Trophoblast cell (in vitro differentiated cells and primary cell): Measurements from ENCODE around the gene KLHL11.
"Not testable (repeated sequence)": the region's sequence is repeated elsewhere in the genome, so short reads cannot be mapped to it uniquely, and the experiment has no call there.

ENCODE experiments used
- DNase-seq, 2 donors: peaks; one replicate each; pipeline ENCODE4 v3.0.0-alpha.2; 2016
- H2AFZ ChIP-seq: 2 replicates; pipeline ENCODE4 v1.6.1; 2013; ENCODE audit warnings: low read length, moderate library complexity, mild to moderate bottlenecking; ENCODE audit not compliant: insufficient read depth, poor library complexity
- H2AK5ac ChIP-seq: 2 replicates; pipeline ENCODE4 v1.6.1; 2013; ENCODE audit warnings: mild to moderate bottlenecking, low read length
- H2BK120ac ChIP-seq: 2 replicates; pipeline ENCODE4 v1.6.1; 2013; ENCODE audit warnings: low read length, mild to moderate bottlenecking, moderate library complexity; ENCODE audit not compliant: insufficient read depth, poor library complexity
- H2BK12ac ChIP-seq: 2 replicates; pipeline ENCODE4 v1.6.1; 2013; ENCODE audit warnings: mild to moderate bottlenecking, low read length, moderate library complexity
- H2BK5ac ChIP-seq: 2 replicates; pipeline ENCODE4 v1.6.1; 2013; ENCODE audit warnings: low read length, low read depth, moderate library complexity, mild to moderate bottlenecking; ENCODE audit not compliant: poor library complexity
- H3K14ac ChIP-seq: 2 replicates; pipeline ENCODE4 v1.6.1; 2013; ENCODE audit warnings: mild to moderate bottlenecking, low read length
- H3K18ac ChIP-seq: 2 replicates; pipeline ENCODE4 v1.6.1; 2013; ENCODE audit warnings: mild to moderate bottlenecking, low read length
- H3K23ac ChIP-seq: 2 replicates; pipeline ENCODE4 v1.6.1; 2013; ENCODE audit warnings: low read length
- H3K27ac ChIP-seq: 2 replicates; pipeline ENCODE4 v1.5.1; 2013; ENCODE audit warnings: low read depth, mild to moderate bottlenecking, inconsistent platforms, low read length, moderate library complexity
- H3K27me3 ChIP-seq: 2 replicates; pipeline ENCODE4 v1.6.1; 2013; ENCODE audit warnings: inconsistent platforms, mild to moderate bottlenecking, low read length, moderate library complexity; ENCODE audit not compliant: insufficient read depth
- H3K36me3 ChIP-seq, 2 experiments: 1 replicate in 1 of 2; 2 replicates in 1 of 2; pipeline ENCODE4 v1.6.1; 2013; ENCODE audit warnings: low read length in 2 of 2, mild to moderate bottlenecking in 2 of 2, moderate library complexity in 1 of 2; ENCODE audit not compliant: insufficient read depth in 2 of 2, control insufficient read depth in 1 of 2
- H3K4ac ChIP-seq: 2 replicates; pipeline ENCODE4 v1.6.1; 2013; ENCODE audit warnings: low read depth, mild to moderate bottlenecking, low read length, moderate library complexity
- H3K4me1 ChIP-seq, 2 experiments: 1 replicate in 1 of 2; 2 replicates in 1 of 2; pipeline ENCODE4 v1.6.1; 2013; ENCODE audit warnings: low read length in 2 of 2, mild to moderate bottlenecking in 2 of 2, moderate library complexity in 1 of 2; ENCODE audit not compliant: insufficient read depth in 2 of 2, control insufficient read depth in 1 of 2
- H3K4me2 ChIP-seq: 2 replicates; pipeline ENCODE4 v1.6.1; 2013; ENCODE audit warnings: inconsistent platforms, mild to moderate bottlenecking, low read length, moderate library complexity
- H3K4me3 ChIP-seq: 2 replicates; pipeline ENCODE4 v1.5.1; 2013; ENCODE audit warnings: mild to moderate bottlenecking, low read depth, low read length, inconsistent platforms
- H3K79me1 ChIP-seq: one replicate; pipeline ENCODE4 v1.6.1; 2013; ENCODE audit warnings: low read length
- H3K79me2 ChIP-seq: 2 replicates; pipeline ENCODE4 v1.6.1; 2013; ENCODE audit warnings: low read length, mild to moderate bottlenecking; ENCODE audit not compliant: control insufficient read depth, insufficient read depth, poor library complexity
- H3K9ac ChIP-seq: 2 replicates; pipeline ENCODE4 v1.6.1; 2013; ENCODE audit warnings: mild to moderate bottlenecking, low read length
- H3K9me3 ChIP-seq: 2 replicates; pipeline ENCODE4 v1.6.1; 2013; ENCODE audit warnings: low read depth, mild to moderate bottlenecking, control low read depth, inconsistent platforms, low read length; ENCODE audit not compliant: insufficient read depth
- H4K12ac ChIP-seq: 2 replicates; pipeline ENCODE4 v1.6.1; 2013; ENCODE audit warnings: low read depth, mild to moderate bottlenecking, low read length, moderate library complexity
- H4K8ac ChIP-seq: 2 replicates; pipeline ENCODE4 v1.6.1; 2013; ENCODE audit warnings: low read depth, mild to moderate bottlenecking, low read length, moderate library complexity
- H4K91ac ChIP-seq: one replicate; pipeline ENCODE4 v1.6.1; 2013; ENCODE audit warnings: low read depth, mild to moderate bottlenecking, low read length, moderate library complexity
- WGBS: extraction: QIAGEN DNeasy Blood & Tissue Kit; methylation state at CpG from one replicate; pipeline ENCODE4 v1.1.7; 2013; ENCODE audit warnings: missing lambda C conversion rate; ENCODE audit not compliant: insufficient read length, insufficient coverage; ENCODE audit errors: extremely low coverage; 5-methylcytosine and 5-hydroxymethylcytosine counted together

KLHL11 gene

DNA sequence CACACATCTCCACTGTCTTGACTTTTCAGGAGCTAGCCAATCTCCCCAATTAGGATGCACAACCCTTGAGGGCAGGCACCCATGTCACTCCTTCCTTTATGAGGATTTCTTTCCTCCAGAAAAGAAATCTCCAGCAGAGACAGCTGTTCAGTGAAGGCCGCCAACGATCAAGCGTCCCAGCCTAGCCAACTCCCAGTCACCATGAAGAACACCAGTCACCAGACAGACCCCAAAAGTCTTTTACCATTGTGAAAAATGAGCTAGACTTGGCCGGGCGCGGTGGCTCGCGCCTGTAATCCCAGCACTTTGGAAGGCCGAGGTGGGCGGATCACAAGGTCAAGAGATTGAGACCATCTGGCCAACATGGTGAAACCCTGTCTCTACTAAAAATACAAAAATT, 35.3 kb downstream of the KLHL11 start:
- not testable (repeated sequence) for H2AK5ac ChIP-seq, H2BK120ac ChIP-seq, H3K9ac ChIP-seq, DNase-seq, H2BK12ac ChIP-seq, H3K18ac ChIP-seq, H3K4ac ChIP-seq, H4K8ac ChIP-seq, H3K14ac ChIP-seq, H2AFZ ChIP-seq, H3K4me3 ChIP-seq, H3K4me2 ChIP-seq, H3K79me1 ChIP-seq, H3K4me1 ChIP-seq, H3K27me3 ChIP-seq, H3K79me2 ChIP-seq, H3K9me3 ChIP-seq, H3K27ac ChIP-seq, H4K12ac ChIP-seq, H2BK5ac ChIP-seq, H4K91ac ChIP-seq, H3K23ac ChIP-seq
- H3K36me3 ChIP-seq = peaks cover 19 to 41% of the 10 kb centered on the region in 2 experiments
- WGBS = no CpG with 5 or more reads among the region's 10 CpGs

DNA sequence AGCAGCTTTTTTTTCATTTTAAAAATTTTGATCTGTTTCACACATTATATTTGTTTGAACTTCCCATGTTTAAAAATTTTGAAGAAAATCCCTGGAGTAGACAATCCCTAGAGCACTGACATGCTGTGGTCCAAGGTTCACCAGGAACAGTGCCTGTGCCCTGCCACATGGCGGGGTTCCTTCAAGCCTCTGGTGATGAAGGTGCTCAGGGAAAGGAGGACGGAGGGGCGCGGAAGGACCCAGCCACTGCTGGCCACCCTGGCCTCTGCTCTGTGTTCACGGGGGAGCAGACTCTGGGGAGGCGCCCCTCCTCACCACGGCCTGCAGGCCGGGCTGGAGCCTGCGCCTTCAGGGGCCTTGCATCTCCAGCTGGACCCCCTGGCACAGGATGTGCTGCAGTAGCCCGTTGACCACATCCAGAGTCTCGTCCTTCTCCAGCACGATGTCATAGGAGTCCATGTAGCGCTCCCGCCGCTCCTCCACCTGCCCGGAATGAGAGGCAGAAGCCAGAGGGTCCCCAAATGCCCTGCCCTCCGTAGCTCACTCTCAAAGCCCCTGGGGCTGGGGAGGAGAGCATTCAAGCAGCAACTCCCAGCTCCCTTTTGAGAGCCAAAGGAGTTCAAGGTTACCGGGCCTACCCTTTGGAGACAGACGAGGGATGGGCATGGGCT, 39.9 kb downstream of the KLHL11 start:
- H3K79me2 ChIP-seq = no peaks in the 10 kb centered on the region
- no peak overlapping the region for H3K4ac ChIP-seq
- no peak overlapping the region for H2BK5ac ChIP-seq
- H3K27me3 ChIP-seq = no peaks in the 10 kb centered on the region
- H2AFZ ChIP-seq = no peak overlapping the region
- H3K79me1 ChIP-seq = no peaks in the 10 kb centered on the region
- H3K9ac ChIP-seq = no peak overlapping the region
- peaks cover 36 to 51% of the 10 kb centered on the region in 2 experiments for H3K36me3 ChIP-seq
- no peak overlapping the region for H4K8ac ChIP-seq
- no peak overlapping the region for H3K4me3 ChIP-seq
- no peak overlapping the region for H2AK5ac ChIP-seq
- DNase-seq = no peak
- H3K4me2 ChIP-seq = no peak overlapping the region
- H2BK120ac ChIP-seq = no peak overlapping the region
- H3K14ac ChIP-seq = no peak overlapping the region
- H3K18ac ChIP-seq = no peak overlapping the region
- no peak overlapping the region for H4K12ac ChIP-seq
- H3K23ac ChIP-seq = no peak overlapping the region
- H3K9me3 ChIP-seq = peaks cover 5% of the 10 kb centered on the region
- no peak overlapping the region for H3K27ac ChIP-seq
- H2BK12ac ChIP-seq = no peak overlapping the region
- no peaks in the 10 kb centered on the region for H3K4me1 ChIP-seq
- WGBS = no CpG with 5 or more reads among the region's 19 CpGs
- no peak overlapping the region for H4K91ac ChIP-seq

DNA sequence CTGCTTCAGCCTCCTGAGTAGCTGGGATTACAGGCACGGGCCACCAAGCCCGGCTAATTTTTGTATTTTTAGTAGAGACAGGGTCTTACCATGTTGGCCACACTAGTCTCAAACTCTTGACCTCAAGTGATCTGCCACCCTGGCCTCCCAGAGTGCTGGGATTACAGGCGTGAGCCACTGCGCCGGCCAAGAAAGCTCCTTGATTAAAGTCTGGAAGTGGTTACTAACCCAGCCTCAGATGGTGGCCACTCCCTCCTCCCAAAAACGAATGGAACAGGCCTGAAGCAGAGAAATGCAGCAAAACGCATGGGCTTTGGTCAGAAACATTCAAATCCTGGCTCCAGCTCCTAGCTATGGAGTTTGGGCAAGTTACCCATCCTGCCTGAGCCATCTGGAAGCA, 41.1 kb downstream of the KLHL11 start:
- no peak overlapping the region for H4K91ac ChIP-seq
- H2AFZ ChIP-seq = no peak overlapping the region
- no peak overlapping the region for H3K18ac ChIP-seq
- no peak overlapping the region for H3K4ac ChIP-seq
- H3K27me3 ChIP-seq = no peaks in the 10 kb centered on the region
- H3K36me3 ChIP-seq = peaks cover 44 to 57% of the 10 kb centered on the region in 2 experiments
- H3K79me2 ChIP-seq = no peaks in the 10 kb centered on the region
- WGBS = no CpG with 5 or more reads among the region's 7 CpGs
- no peak for DNase-seq
- H2BK120ac ChIP-seq = no peak overlapping the region
- no peaks in the 10 kb centered on the region for H3K4me1 ChIP-seq
- H3K14ac ChIP-seq = no peak overlapping the region
- peaks cover 5% of the 10 kb centered on the region for H3K9me3 ChIP-seq
- H4K8ac ChIP-seq = no peak overlapping the region
- no peak overlapping the region for H3K4me2 ChIP-seq
- H2AK5ac ChIP-seq = no peak overlapping the region
- no peak overlapping the region for H3K4me3 ChIP-seq
- no peak overlapping the region for H2BK12ac ChIP-seq
- no peaks in the 10 kb centered on the region for H3K79me1 ChIP-seq
- no peak overlapping the region for H3K23ac ChIP-seq
- no peak overlapping the region for H2BK5ac ChIP-seq
- H3K27ac ChIP-seq = no peak overlapping the region
- no peak overlapping the region for H4K12ac ChIP-seq
- no peak overlapping the region for H3K9ac ChIP-seq

DNA sequence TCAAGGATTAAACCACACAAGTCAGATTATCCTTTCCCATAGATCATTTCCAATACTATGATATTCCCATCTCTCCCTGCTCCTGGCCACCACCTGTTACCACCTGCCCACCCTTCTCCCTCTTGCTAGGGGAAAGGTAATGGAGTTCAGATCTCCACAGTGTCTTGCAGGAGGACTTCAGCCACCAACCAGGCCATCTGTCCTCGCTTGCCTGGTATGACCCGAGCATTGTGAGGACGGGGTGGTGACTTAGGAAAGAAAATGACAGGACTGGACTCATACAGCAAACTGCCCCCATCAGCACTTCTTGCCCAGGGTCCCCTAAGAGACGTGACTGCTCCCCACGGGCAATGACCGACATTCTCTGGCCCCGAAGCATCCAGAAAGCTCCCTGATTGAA, 41.6 kb downstream of the KLHL11 start:
- H3K79me1 ChIP-seq = no peaks in the 10 kb centered on the region
- H2AFZ ChIP-seq = no peak overlapping the region
- H2BK5ac ChIP-seq = no peak overlapping the region
- no CpG with 5 or more reads among the region's 7 CpGs for WGBS
- no peak overlapping the region for H3K23ac ChIP-seq
- no peak overlapping the region for H2AK5ac ChIP-seq
- no peaks in the 10 kb centered on the region for H3K27me3 ChIP-seq
- H4K12ac ChIP-seq = no peak overlapping the region
- no peak overlapping the region for H4K8ac ChIP-seq
- peaks cover 5% of the 10 kb centered on the region for H3K9me3 ChIP-seq
- no peak overlapping the region for H3K4ac ChIP-seq
- no peak overlapping the region for H3K4me3 ChIP-seq
- no peak overlapping the region for H3K4me2 ChIP-seq
- peaks cover 47 to 55% of the 10 kb centered on the region in 2 experiments for H3K36me3 ChIP-seq
- H4K91ac ChIP-seq = no peak overlapping the region
- no peak overlapping the region for H3K27ac ChIP-seq
- DNase-seq = no peak
- no peak overlapping the region for H2BK12ac ChIP-seq
- no peak overlapping the region for H3K14ac ChIP-seq
- H3K79me2 ChIP-seq = no peaks in the 10 kb centered on the region
- no peak overlapping the region for H3K9ac ChIP-seq
- no peak overlapping the region for H3K18ac ChIP-seq
- H2BK120ac ChIP-seq = no peak overlapping the region
- no peaks in the 10 kb centered on the region for H3K4me1 ChIP-seq
